Esophagus squamous epithelium (tissue), 4 donors: ENCODE results near the gene AMN.

Experiments
- CTCF ChIP-seq, 6 experiments: fragments of 450-650 bp in 4 of 6; fragments of 200-600 bp in 2 of 6; sonication (generic) in 2 of 6; IDR thresholded peaks; one replicate each; pipeline ENCODE4 v1.5.1; 2016 to 2019; ENCODE audit warnings: antibody characterized with exemption in 6 of 6, mild to moderate bottlenecking in 4 of 6, moderate library complexity in 4 of 6
- POLR2A ChIP-seq, 4 donors: fragments of 450-650 bp; IDR thresholded peaks; one replicate each; pipeline ENCODE4 v1.6.1; 2017; ENCODE audit warnings: antibody characterized with exemption in 4 of 4, mild to moderate bottlenecking in 4 of 4, moderate library complexity in 3 of 4

GRCh38 chr14:102943454-102943853 lies 21.0 kb downstream of the AMN start:
- TF ChIP-seq POLR2A (IDR thresholded peaks at IDR 0.05) = no peak
- TF ChIP-seq CTCF (IDR thresholded peaks at IDR 0.05) = no peak
